Keratinocyte (primary cell): ENCODE data around the gene RHCG. TPM values are rescaled to one million over a fixed set of nuclear protein-coding genes. Genes with fewer than 3 reads are reported as not detected.

Source experiments
- DNase-seq: peaks from one replicate; pipeline ENCODE4 v3.0.0-alpha.2; 2011; ENCODE audit warnings: low read depth, missing footprints, low spot score
- FAIRE-seq: peaks from 2 replicates; lab custom pipeline; 2011; peaks lifted over from hg19 to GRCh38; lab: Jason Lieb, UNC
- H2AFZ ChIP-seq: 2 replicates; pipeline ENCODE4 v1.6.0; 2012; ENCODE audit warnings: low read length, control low read depth, inconsistent platforms; ENCODE audit not compliant: control insufficient read depth
- H3K27ac ChIP-seq: 2 replicates; pipeline ENCODE4 v1.5.1; 2011; ENCODE audit warnings: low read length; ENCODE audit not compliant: control insufficient read depth, insufficient read depth
- H3K27me3 ChIP-seq: 3 replicates; pipeline ENCODE4 v1.6.0; 2011; ENCODE audit warnings: low read length; ENCODE audit not compliant: control insufficient read depth, insufficient read depth; ENCODE audit errors: extremely low read depth
- H3K36me3 ChIP-seq, 2 experiments: 2 replicates in 1 of 2; 3 replicates in 1 of 2; pipeline ENCODE4 v1.5.1; 2011; ENCODE audit warnings: low read length in 2 of 2, mild to moderate bottlenecking in 1 of 2; ENCODE audit not compliant: control insufficient read depth in 2 of 2, insufficient read depth in 2 of 2; ENCODE audit errors: extremely low read depth in 1 of 2
- H3K4me1 ChIP-seq: 3 replicates; pipeline ENCODE4 v1.5.1; 2011; ENCODE audit warnings: low read length; ENCODE audit not compliant: control insufficient read depth, insufficient read depth; ENCODE audit errors: extremely low read depth
- H3K4me2 ChIP-seq: 3 replicates; pipeline ENCODE4 v1.6.0; 2011; ENCODE audit warnings: low read depth, low read length; ENCODE audit not compliant: control insufficient read depth, insufficient read depth; ENCODE audit errors: extremely low read depth
- H3K4me3 ChIP-seq, 3 experiments: fragments of 200-600 bp in 1 of 3; sonication (generic) in 1 of 3; 2 replicates in 2 of 3; 3 replicates in 1 of 3; pipeline ENCODE4 v1.5.1; 2011 to 2016; ENCODE audit warnings: low read length in 3 of 3, mild to moderate bottlenecking in 3 of 3, control low read depth in 2 of 3, inconsistent platforms in 1 of 3, low read depth in 1 of 3, mixed read lengths in 1 of 3, mixed run types in 1 of 3, moderate library complexity in 1 of 3; ENCODE audit not compliant: control insufficient read depth in 2 of 3, insufficient read depth in 2 of 3; ENCODE audit errors: extremely low read depth in 1 of 3
- H3K79me2 ChIP-seq: 2 replicates; pipeline ENCODE4 v1.6.0; 2012; ENCODE audit warnings: low read length; ENCODE audit not compliant: control insufficient read depth, insufficient read depth
- H3K9ac ChIP-seq: 3 replicates; pipeline ENCODE4 v1.6.0; 2011; ENCODE audit warnings: low read length; ENCODE audit not compliant: control insufficient read depth, insufficient read depth; ENCODE audit errors: extremely low read depth
- H3K9me1 ChIP-seq: 3 replicates; pipeline ENCODE4 v1.6.0; 2011; ENCODE audit warnings: low read length; ENCODE audit not compliant: control insufficient read depth, insufficient read depth; ENCODE audit errors: extremely low read depth
- H3K9me3 ChIP-seq: 2 replicates; pipeline ENCODE4 v1.5.1; 2012; ENCODE audit warnings: low read depth, low read length; ENCODE audit not compliant: control insufficient read depth
- H4K20me1 ChIP-seq: 3 replicates; pipeline ENCODE4 v1.6.0; 2011; ENCODE audit warnings: low read length; ENCODE audit not compliant: control insufficient read depth, insufficient read depth; ENCODE audit errors: extremely low read depth
- EZH2 ChIP-seq: IDR thresholded peaks from one replicate; pipeline ENCODE4 v1.6.1; 2012; ENCODE audit warnings: inconsistent platforms, mild to moderate bottlenecking, low read length, moderate library complexity
- dilution Hi-C: fragments of 300-500 bp; cut with MboI; formaldehyde crosslinking; loops from one replicate; pipeline ENCODE4 v1.7.0; 2020; ENCODE audit warnings: low sequenced_read_pairs; ENCODE audit not compliant: extremely low pct_ligation_motif_present
- polyA plus RNA-seq, 5 experiments: library from polyadenylated mRNA; depleted of rRNA in 3 of 5; stranded (reverse) in 3 of 5; stranded (forward) in 1 of 5; unstranded in 1 of 5; fragments of >200 nt; gene quantifications; 1 replicate in 1 of 5; 2 replicates in 3 of 5; 3 replicates in 1 of 5; pipeline versions ENCODE4 v1.2.1 to v1.2.3, GENCODE V29; 2011 to 2012; ENCODE audit warnings: missing spikeins in 2 of 5, low read depth in 1 of 5, low replicate concordance in 1 of 5
- TF ChIP-seq, protein P1 (sequence below), 3 experiments: IDR thresholded peaks in 1 of 3; conservative IDR thresholded peaks in 1 of 3; optimal IDR thresholded peaks in 1 of 3; 2 replicates in 2 of 3; 3 replicates in 1 of 3; pipeline versions ENCODE3 to v1.5.1; 2011; ENCODE audit warnings: low read length in 3 of 3, mild to moderate bottlenecking in 3 of 3, moderate library complexity in 2 of 3, control low read depth in 1 of 3, inconsistent platforms in 1 of 3; ENCODE audit not compliant: insufficient read depth in 2 of 3; ENCODE audit errors: extremely low read depth in 1 of 3

The RHCG gene
- polyA plus RNA-seq, 1 donor (not counting 4 experiments of a cell fraction or from before 2014, with no cell fraction given), result 6.9 TPM

- Histone ChIP-seq H3K79me2 (no peaks in the 10 kb centered on the region), H3K4me2 (no peak overlapping the region), H3K9me1 (no peaks in the 10 kb centered on the region), H3K9ac (no peak overlapping the region), H3K9me3 (no peaks in the 10 kb centered on the region), H3K27me3 (peaks cover 7% of the 10 kb centered on the region), H3K4me1 (peaks cover 26% of the 10 kb centered on the region), H3K36me3 (no peaks in the 10 kb centered on the region), H2AFZ (no peak overlapping the region), H4K20me1 (no peaks in the 10 kb centered on the region), H3K27ac (no peak overlapping the region), H3K4me3 (no peak overlapping the region)
- FAIRE-seq (peak; percentile 68), DNase-seq (no peak)
- TF ChIP-seq EZH2, result no peak
- TF ChIP-seq, protein P1, sequence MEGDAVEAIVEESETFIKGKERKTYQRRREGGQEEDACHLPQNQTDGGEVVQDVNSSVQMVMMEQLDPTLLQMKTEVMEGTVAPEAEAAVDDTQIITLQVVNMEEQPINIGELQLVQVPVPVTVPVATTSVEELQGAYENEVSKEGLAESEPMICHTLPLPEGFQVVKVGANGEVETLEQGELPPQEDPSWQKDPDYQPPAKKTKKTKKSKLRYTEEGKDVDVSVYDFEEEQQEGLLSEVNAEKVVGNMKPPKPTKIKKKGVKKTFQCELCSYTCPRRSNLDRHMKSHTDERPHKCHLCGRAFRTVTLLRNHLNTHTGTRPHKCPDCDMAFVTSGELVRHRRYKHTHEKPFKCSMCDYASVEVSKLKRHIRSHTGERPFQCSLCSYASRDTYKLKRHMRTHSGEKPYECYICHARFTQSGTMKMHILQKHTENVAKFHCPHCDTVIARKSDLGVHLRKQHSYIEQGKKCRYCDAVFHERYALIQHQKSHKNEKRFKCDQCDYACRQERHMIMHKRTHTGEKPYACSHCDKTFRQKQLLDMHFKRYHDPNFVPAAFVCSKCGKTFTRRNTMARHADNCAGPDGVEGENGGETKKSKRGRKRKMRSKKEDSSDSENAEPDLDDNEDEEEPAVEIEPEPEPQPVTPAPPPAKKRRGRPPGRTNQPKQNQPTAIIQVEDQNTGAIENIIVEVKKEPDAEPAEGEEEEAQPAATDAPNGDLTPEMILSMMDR (optimal IDR thresholded peaks at IDR 0.05 in 1 of 3, IDR thresholded peaks at IDR 0.05 in 1 of 3, conservative IDR thresholded peaks at IDR 0.05 in 1 of 3; ENCODE audit: extremely low read depth in 1 of 3, insufficient read depth in 2 of 3, low read length in 3 of 3), result peak; percentile 58 to 72 (median 69)
- dilution Hi-C loops, result no loop called here
These were observed 4.3 kb upstream of the RHCG start for GRCh38 chr15:89500397-89501270.

DNA sequence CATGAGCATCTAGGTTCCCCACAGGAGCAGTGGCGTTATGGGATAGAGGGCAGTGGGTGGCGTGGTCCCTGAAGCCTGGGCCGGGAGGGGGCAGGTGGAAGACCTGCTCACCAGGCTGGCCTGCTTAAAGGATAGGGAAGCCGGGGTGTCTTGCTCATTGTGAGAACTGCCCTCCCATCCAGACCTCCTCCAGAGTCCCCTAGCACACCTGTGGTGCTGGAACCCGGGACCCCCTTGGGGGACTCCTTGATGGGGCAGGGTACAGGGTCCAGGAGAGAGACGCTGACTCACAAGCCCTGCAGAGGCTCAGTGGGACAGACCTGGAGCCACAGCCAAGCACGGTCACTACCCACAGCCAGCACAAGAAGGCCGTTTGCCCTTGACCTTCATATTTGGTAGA is 2.8 kb upstream of the RHCG start:
- no peaks in the 10 kb centered on the region for H4K20me1 ChIP-seq
- H3K4me1 ChIP-seq, result peaks cover 31% of the 10 kb centered on the region
- H3K9me1 ChIP-seq, result no peaks in the 10 kb centered on the region
- H3K9ac ChIP-seq, result no peak overlapping the region
- H3K4me3 ChIP-seq, result no peak overlapping the region
- dilution Hi-C loops, result no loop called here
- no peaks in the 10 kb centered on the region for H3K9me3 ChIP-seq
- peaks cover 13% of the 10 kb centered on the region for H3K27me3 ChIP-seq
- no peak overlapping the region for H3K4me2 ChIP-seq
- H3K79me2 ChIP-seq, result no peaks in the 10 kb centered on the region
- H3K27ac ChIP-seq, result no peak overlapping the region
- no peak for DNase-seq
- FAIRE-seq, result no peak
- no peak overlapping the region for H2AFZ ChIP-seq
- H3K36me3 ChIP-seq, result no peaks in the 10 kb centered on the region
- TF ChIP-seq, protein P1 (optimal IDR thresholded peaks at IDR 0.05 in 1 of 3, IDR thresholded peaks at IDR 0.05 in 1 of 3, conservative IDR thresholded peaks at IDR 0.05 in 1 of 3; ENCODE audit: extremely low read depth in 1 of 3, insufficient read depth in 2 of 3, low read length in 3 of 3), result no peak
- no peak for TF ChIP-seq EZH2
